Sciatic nerve (tissue), 2 donors: ENCODE measurements around the gene CXorf65. TPM values are rescaled to one million over a fixed set of nuclear protein-coding genes. Genes with fewer than 3 reads are reported as not detected.
A peak's percentile ranks its signal among the peaks of the same experiment; 100 is the strongest.

Source experiments
- ATAC-seq: fragments of 200-7000 bp; cut with Tn5 transposase; one replicate; pipeline ENCODE4 v1.9.1; 2020; ENCODE audit warnings: mild to moderate bottlenecking, moderate library complexity
- DNase-seq: peaks from one replicate; pipeline ENCODE4 v3.0.0-alpha.2; 2020; ENCODE audit warnings: low spot score
- intact Hi-C: fragments of 100-400 bp; cut with DNase I; formaldehyde crosslinking; loops from one replicate; pipeline ENCODE4 v1.14.2; 2022
- total RNA-seq: library from RNA; stranded (reverse); fragmentation: NEBNext Ultra II Directional; extraction: Animal tissue kit (Norgen Biotek cat#: 25700); gene quantifications from one replicate; pipeline ENCODE4 v1.2.1, GENCODE V29; 2021
- donor health status: DM: no; HTN: no; CAD: no.
- donor health status: DM: no; HTN: no; CAD: no.

CXorf65 gene
- not detected for total RNA-seq

- intact Hi-C loops = no loop called here
- no peak for DNase-seq
- no peak for ATAC-seq
Observed at GRCh38 chrX:71106427-71106826, at the start of gene CXorf65. TSS of gene CXorf65 (minus strand) at chrX:71106740. CDS start at chrX:71106556, 184 bp downstream.

GRCh38 chrX:71154641-71155040 is 48.1 kb upstream of the CXorf65 start:
- ATAC-seq (no peak), DNase-seq (no peak)
- intact Hi-C loops = no loop called here

- intact Hi-C loops = no loop called here
- no peak for DNase-seq
Observed at GRCh38 chrX:71154196-71154595, 47.7 kb upstream of the CXorf65 start.

GRCh38 chrX:71151366-71151765 is 44.8 kb upstream of the CXorf65 start:
- intact Hi-C loops = no loop called here
- ATAC-seq = no peak
- no peak for DNase-seq

More at GRCh38 chrX:71154196-71154595, 47.7 kb upstream of the CXorf65 start:
- no peak for ATAC-seq

- DNase-seq = no peak
- ATAC-seq = no peak
- intact Hi-C loops = no loop called here
Observed at GRCh38 chrX:71148278-71148663, 41.7 kb upstream of the CXorf65 start.

- DNase-seq (no peak), ATAC-seq (no peak)
- intact Hi-C loops = no loop called here
Observed at GRCh38 chrX:71147496-71148277, 41.1 kb upstream of the CXorf65 start.

GRCh38 chrX:71144651-71145050 is 38.1 kb upstream of the CXorf65 start, which contains the start of gene NLGN3:
TSS of gene NLGN3 (plus strand) at chrX:71144841. CDS start at chrX:71147750, 2,909 bp downstream.
- DNase-seq (no peak), ATAC-seq (peak; percentile 25)
- intact Hi-C loops = no loop called here

GRCh38 chrX:71143508-71143907 is 37.0 kb upstream of the CXorf65 start:
- no peak for ATAC-seq
- DNase-seq = peak; percentile 79
- intact Hi-C loops = no loop called here

GRCh38 chrX:71140440-71140839 is 33.9 kb upstream of the CXorf65 start:
- ATAC-seq (no peak), DNase-seq (no peak)
- intact Hi-C loops = no loop called here

- DNase-seq = no peak
- intact Hi-C loops = no loop called here
- ATAC-seq = no peak
Observed at GRCh38 chrX:71131510-71131909, 25.0 kb upstream of the CXorf65 start.

- ATAC-seq (peak; percentile 81), DNase-seq (peak; percentile 82)
- intact Hi-C loops = no loop called here
Observed at GRCh38 chrX:71128915-71129765, 22.6 kb upstream of the CXorf65 start.

GRCh38 chrX:71128166-71128833 is 21.8 kb upstream of the CXorf65 start:
- intact Hi-C loops = no loop called here
- ATAC-seq (no peak), DNase-seq (no peak)

GRCh38 chrX:71118985-71119535 is 12.5 kb upstream of the CXorf65 start:
- ATAC-seq (peak; percentile 48), DNase-seq (no peak)
- intact Hi-C loops = no loop called here

GRCh38 chrX:71118032-71118984 is 11.8 kb upstream of the CXorf65 start, which contains the start of gene MED12:
TSS of gene MED12 (plus strand) at chrX:71118596. CDS start at chrX:71118755, 159 bp downstream.
- DNase-seq = peak; percentile 93
- ATAC-seq = peak; percentile 98
- intact Hi-C loops = no loop called here

GRCh38 chrX:71117358-71117757 is 10.8 kb upstream of the CXorf65 start:
- no peak for DNase-seq
- ATAC-seq = no peak
- intact Hi-C loops = no loop called here

- intact Hi-C loops = no loop called here
- ATAC-seq (no peak), DNase-seq (no peak)
Observed at GRCh38 chrX:71111921-71112431, 5.4 kb upstream of the CXorf65 start.

- intact Hi-C loops = no loop called here
- DNase-seq = no peak
- peak; percentile 38 for ATAC-seq
Observed at GRCh38 chrX:71111141-71111843, 4.8 kb upstream of the CXorf65 start, which contains the start of gene IL2RG. TSS of gene IL2RG (minus strand) at chrX:71111577. CDS start at chrX:71111539, 38 bp downstream.
